Hepatocyte (in vitro differentiated cells): ENCODE data around the gene NPM1. TPM values are rescaled to one million over a fixed set of nuclear protein-coding genes. Genes with fewer than 3 reads are reported as not detected.
"Not testable (repeated sequence)": the region's sequence is repeated elsewhere in the genome, so short reads cannot be mapped to it uniquely, and the experiment has no call there.

Experiments used
- DNase-seq: peaks from one replicate; pipeline ENCODE4 v3.0.0-alpha.2; 2016; ENCODE audit warnings: low spot score
- H2AFZ ChIP-seq: fragments of 200-600 bp; sonication (generic); 2 replicates; pipeline ENCODE4 v1.6.0; 2016; ENCODE audit warnings: antibody characterized with exemption, mild to moderate bottlenecking
- H3K27ac ChIP-seq: fragments of 200-600 bp; sonication (generic); 2 replicates; pipeline ENCODE4 v1.5.1; 2016; ENCODE audit warnings: mild to moderate bottlenecking
- H3K27me3 ChIP-seq: fragments of 200-600 bp; sonication (generic); 2 replicates; pipeline ENCODE4 v1.6.1; 2016
- H3K36me3 ChIP-seq: fragments of 200-600 bp; sonication (generic); replicated peaks from 2 replicates; pipeline ENCODE4 v1.5.1; 2016; ENCODE audit warnings: low read depth; ENCODE audit not compliant: insufficient read depth
- H3K4me1 ChIP-seq: fragments of 200-600 bp; sonication (generic); 2 replicates; pipeline ENCODE4 v1.5.1; 2016; ENCODE audit warnings: mild to moderate bottlenecking, moderate library complexity; ENCODE audit not compliant: insufficient read depth
- H3K4me2 ChIP-seq: fragments of 200-600 bp; sonication (generic); 2 replicates; pipeline ENCODE4 v1.6.0; 2016
- H3K4me3 ChIP-seq: fragments of 200-600 bp; sonication (generic); 2 replicates; pipeline ENCODE4 v1.5.1; 2016; ENCODE audit warnings: mild to moderate bottlenecking
- H3K79me2 ChIP-seq: fragments of 200-600 bp; sonication (generic); 2 replicates; pipeline ENCODE4 v1.6.0; 2017; ENCODE audit warnings: mild to moderate bottlenecking
- H3K9me2 ChIP-seq: fragments of 200-600 bp; sonication (generic); replicated peaks from 2 replicates; pipeline ENCODE4 v1.6.0; 2017; ENCODE audit warnings: mild to moderate bottlenecking; ENCODE audit not compliant: insufficient read depth
- H3K9me3 ChIP-seq: fragments of 200-600 bp; sonication (generic); 2 replicates; pipeline ENCODE4 v1.5.1; 2016; ENCODE audit warnings: low read depth, mild to moderate bottlenecking
- H4K20me1 ChIP-seq: fragments of 200-600 bp; sonication (generic); 2 replicates; pipeline ENCODE4 v1.6.0; 2016; ENCODE audit warnings: mild to moderate bottlenecking; ENCODE audit not compliant: insufficient read depth, poor library complexity, severe bottlenecking
- CTCF ChIP-seq: fragments of 200-600 bp; sonication (generic); IDR thresholded peaks from 2 replicates; pipeline ENCODE4 v1.5.1; 2016; ENCODE audit warnings: antibody characterized with exemption, mild to moderate bottlenecking; ENCODE audit not compliant: poor library complexity
- EZH2 ChIP-seq: fragments of 200-600 bp; sonication (generic); IDR thresholded peaks from 2 replicates; pipeline ENCODE4 v1.6.1; 2016; ENCODE audit warnings: antibody characterized with exemption, mild to moderate bottlenecking, borderline replicate concordance
- EZH2phosphoT487 ChIP-seq: fragments of 200-600 bp; sonication (generic); IDR thresholded peaks from one replicate; pipeline ENCODE4 v1.6.1; 2018; ENCODE audit warnings: antibody characterized with exemption, mild to moderate bottlenecking, low read depth, moderate library complexity; ENCODE audit not compliant: unreplicated experiment, severe bottlenecking
- WGBS: methylation state at CpG from one replicate; pipeline ENCODE4 v1.1.6; 2016; ENCODE audit warnings: low lambda C conversion rate; ENCODE audit errors: missing lambda C conversion rate; 5-methylcytosine and 5-hydroxymethylcytosine counted together
- polyA plus RNA-seq: library from polyadenylated mRNA; unstranded; fragments of >200 nt; fragmentation: Nextera tagmentation; extraction: Ambion mirVana; gene quantifications from 2 replicates; pipeline ENCODE4 v1.2.1, GENCODE V29; 2016
- total RNA-seq: library from RNA; depleted of rRNA; stranded (reverse); fragments of >200 nt; gene quantifications from 2 replicates; pipeline ENCODE4 v1.2.3, GENCODE V29; 2014

The NPM1 gene
- total and polyA plus RNA-seq, 2 experiments from 2014 or later = 443 to 1,088 TPM

- Histone ChIP-seq H3K9me3 (no peaks in the 10 kb centered on the region), H3K4me1 (no peaks in the 10 kb centered on the region), H4K20me1 (peaks cover 85% of the 10 kb centered on the region), H3K9me2 (no peaks in the 10 kb centered on the region), H2AFZ (no peak overlapping the region), H3K79me2 (peaks cover 44% of the 10 kb centered on the region), H3K4me3 (no peak overlapping the region), H3K27ac (no peak overlapping the region), H3K4me2 (no peak overlapping the region), H3K36me3 (peaks cover 6% of the 10 kb centered on the region), H3K27me3 (no peaks in the 10 kb centered on the region)
- no peak for TF ChIP-seq CTCF
- no peak for TF ChIP-seq EZH2
- no peak for TF ChIP-seq EZH2phosphoT487
- 47% methylated on average over 1 of the region's 1 CpG for WGBS
- no peak for DNase-seq
Observed at GRCh38 chr5:171410181-171410580, 22.5 kb downstream of the NPM1 start.

- H3K27me3 ChIP-seq = no peaks in the 10 kb centered on the region
- no peak overlapping the region for H3K27ac ChIP-seq
- peaks cover 65% of the 10 kb centered on the region for H4K20me1 ChIP-seq
- WGBS = 93% methylated on average over 5 of the region's 5 CpGs
- no peak overlapping the region for H3K4me3 ChIP-seq
- H3K36me3 ChIP-seq = no peaks in the 10 kb centered on the region
- no peaks in the 10 kb centered on the region for H3K4me1 ChIP-seq
- peaks cover 27% of the 10 kb centered on the region for H3K79me2 ChIP-seq
- no peak overlapping the region for H2AFZ ChIP-seq
- no peaks in the 10 kb centered on the region for H3K9me2 ChIP-seq
- no peak for TF ChIP-seq EZH2
- TF ChIP-seq EZH2phosphoT487 = no peak
- TF ChIP-seq CTCF = no peak
- no peaks in the 10 kb centered on the region for H3K9me3 ChIP-seq
- no peak overlapping the region for H3K4me2 ChIP-seq
- DNase-seq = no peak
Observed at GRCh38 chr5:171412186-171412585, 24.5 kb downstream of the NPM1 start.

GRCh38 chr5:171413153-171413910 is 25.7 kb downstream of the NPM1 start:
- WGBS = 98% methylated on average over 3 of the region's 3 CpGs
- no peaks in the 10 kb centered on the region for H3K36me3 ChIP-seq
- no peak for DNase-seq

GRCh38 chr5:171413993-171414392 is 26.3 kb downstream of the NPM1 start:
- H3K27ac ChIP-seq, H3K27me3 ChIP-seq, H3K9me2 ChIP-seq, DNase-seq, H3K4me2 ChIP-seq, H3K4me3 ChIP-seq, H2AFZ ChIP-seq, H3K4me1 ChIP-seq, H3K36me3 ChIP-seq, H3K9me3 ChIP-seq: not testable (repeated sequence)
- peaks cover 11% of the 10 kb centered on the region for H3K79me2 ChIP-seq
- H4K20me1 ChIP-seq = peaks cover 47% of the 10 kb centered on the region
- 97% methylated on average over 5 of the region's 5 CpGs for WGBS

More at GRCh38 chr5:171413153-171413910, 25.7 kb downstream of the NPM1 start:
- H3K27me3 ChIP-seq = no peaks in the 10 kb centered on the region
- H3K27ac ChIP-seq = no peak overlapping the region
- peaks cover 16% of the 10 kb centered on the region for H3K79me2 ChIP-seq
- peaks cover 53% of the 10 kb centered on the region for H4K20me1 ChIP-seq
- no peaks in the 10 kb centered on the region for H3K9me3 ChIP-seq
- H3K9me2 ChIP-seq = no peaks in the 10 kb centered on the region
- no peak overlapping the region for H2AFZ ChIP-seq
- no peak for TF ChIP-seq CTCF
- TF ChIP-seq EZH2 = no peak
- no peak for TF ChIP-seq EZH2phosphoT487
- no peaks in the 10 kb centered on the region for H3K4me1 ChIP-seq
- H3K4me2 ChIP-seq = no peak overlapping the region
- no peak overlapping the region for H3K4me3 ChIP-seq
